ENCODE data around the gene CEP128. TPM values are rescaled to one million over a fixed set of nuclear protein-coding genes. Genes with fewer than 3 reads are reported as not detected.

CEP128 gene
- total RNA-seq, 4 donors from 2014 or later: 13.9 to 18.1 (median 16.0) TPM

DNA sequence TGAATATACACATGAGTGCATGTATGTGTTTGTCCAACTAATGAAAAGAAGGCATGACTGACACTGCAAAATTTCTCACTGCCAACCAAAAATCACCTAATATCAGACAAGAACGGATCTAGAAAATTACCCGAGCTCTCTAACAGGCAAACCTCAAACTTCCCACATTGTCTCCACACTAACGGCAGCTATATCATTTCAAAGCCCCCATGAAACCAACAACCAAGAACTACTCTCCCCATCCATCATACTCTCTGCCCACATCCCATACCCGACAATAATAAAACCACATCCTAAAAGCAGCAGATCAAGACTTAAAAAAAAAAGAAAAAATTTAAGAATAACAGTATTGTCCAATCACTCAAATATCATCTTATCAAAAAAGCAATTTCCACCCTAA, 227.1 kb downstream of the CEP128 start:
- Histone ChIP-seq H3K36me3 (no peaks in the 10 kb centered on the region), H3K27me3 (no peaks in the 10 kb centered on the region), H3K27ac (no peak overlapping the region), H3K9me3 (no peaks in the 10 kb centered on the region), H3K4me1 (no peaks in the 10 kb centered on the region), H3K4me3 (replicated peaks in 1 of 3) (no peak overlapping the region)
- TF ChIP-seq, protein P1, sequence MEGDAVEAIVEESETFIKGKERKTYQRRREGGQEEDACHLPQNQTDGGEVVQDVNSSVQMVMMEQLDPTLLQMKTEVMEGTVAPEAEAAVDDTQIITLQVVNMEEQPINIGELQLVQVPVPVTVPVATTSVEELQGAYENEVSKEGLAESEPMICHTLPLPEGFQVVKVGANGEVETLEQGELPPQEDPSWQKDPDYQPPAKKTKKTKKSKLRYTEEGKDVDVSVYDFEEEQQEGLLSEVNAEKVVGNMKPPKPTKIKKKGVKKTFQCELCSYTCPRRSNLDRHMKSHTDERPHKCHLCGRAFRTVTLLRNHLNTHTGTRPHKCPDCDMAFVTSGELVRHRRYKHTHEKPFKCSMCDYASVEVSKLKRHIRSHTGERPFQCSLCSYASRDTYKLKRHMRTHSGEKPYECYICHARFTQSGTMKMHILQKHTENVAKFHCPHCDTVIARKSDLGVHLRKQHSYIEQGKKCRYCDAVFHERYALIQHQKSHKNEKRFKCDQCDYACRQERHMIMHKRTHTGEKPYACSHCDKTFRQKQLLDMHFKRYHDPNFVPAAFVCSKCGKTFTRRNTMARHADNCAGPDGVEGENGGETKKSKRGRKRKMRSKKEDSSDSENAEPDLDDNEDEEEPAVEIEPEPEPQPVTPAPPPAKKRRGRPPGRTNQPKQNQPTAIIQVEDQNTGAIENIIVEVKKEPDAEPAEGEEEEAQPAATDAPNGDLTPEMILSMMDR (IDR thresholded peaks at IDR 0.05): no peak
- intact Hi-C loops (cut with DNase I): no loop called here
- DNase-seq: no peak
- 80 to 92% methylated on average over 4 of the region's 4 CpGs for WGBS, 2 donors

DNA sequence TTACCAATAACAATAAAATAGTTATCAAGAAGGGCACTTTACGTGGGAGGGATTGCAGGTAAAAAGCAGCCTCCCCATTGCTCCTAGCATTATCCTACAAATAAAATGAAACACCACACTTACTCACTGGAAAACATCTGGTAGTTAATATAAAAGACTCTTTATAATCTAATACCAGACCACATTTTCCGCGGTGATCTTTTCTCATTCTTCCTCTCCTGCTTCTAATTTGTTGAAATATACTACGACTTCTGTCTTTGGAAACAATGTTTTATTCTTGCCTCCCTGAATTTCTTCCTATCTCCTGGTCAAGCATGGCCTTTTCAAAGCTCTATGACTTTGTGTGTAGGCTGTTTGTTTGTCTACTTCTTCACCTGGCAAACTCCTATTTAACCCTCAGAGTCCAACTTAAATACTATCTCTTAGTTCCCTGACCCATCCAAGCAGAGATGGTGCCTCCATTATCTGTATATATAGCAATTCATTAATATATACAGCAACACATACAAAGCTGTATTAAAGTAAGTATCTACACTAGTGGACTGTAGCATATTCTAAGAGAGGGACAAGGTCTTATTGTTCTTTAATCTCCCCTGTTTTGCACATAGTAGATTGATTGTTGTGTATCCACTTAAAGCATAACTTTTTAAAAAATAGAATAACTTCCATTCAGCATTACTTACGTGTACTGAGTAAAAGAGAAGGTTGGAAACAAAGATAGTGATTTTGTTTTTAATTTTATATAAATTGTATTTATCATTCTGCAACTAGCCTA, 228.3 kb downstream of the CEP128 start:
- Histone ChIP-seq H3K27ac (no peak overlapping the region), H3K9me3 (no peaks in the 10 kb centered on the region), H3K4me1 (no peaks in the 10 kb centered on the region), H3K36me3 (no peaks in the 10 kb centered on the region), H3K27me3 (no peaks in the 10 kb centered on the region), H3K4me3 (replicated peaks in 1 of 3) (no peak overlapping the region)
- TF ChIP-seq POLR2A (IDR thresholded peaks at IDR 0.05): no peak
- TF ChIP-seq, protein P1 (IDR thresholded peaks at IDR 0.05): no peak
- WGBS, 2 donors: 96 to 97% methylated on average over 5 of the region's 5 CpGs
- intact Hi-C loops (cut with DNase I): no loop called here
- DNase-seq: no peak

DNA sequence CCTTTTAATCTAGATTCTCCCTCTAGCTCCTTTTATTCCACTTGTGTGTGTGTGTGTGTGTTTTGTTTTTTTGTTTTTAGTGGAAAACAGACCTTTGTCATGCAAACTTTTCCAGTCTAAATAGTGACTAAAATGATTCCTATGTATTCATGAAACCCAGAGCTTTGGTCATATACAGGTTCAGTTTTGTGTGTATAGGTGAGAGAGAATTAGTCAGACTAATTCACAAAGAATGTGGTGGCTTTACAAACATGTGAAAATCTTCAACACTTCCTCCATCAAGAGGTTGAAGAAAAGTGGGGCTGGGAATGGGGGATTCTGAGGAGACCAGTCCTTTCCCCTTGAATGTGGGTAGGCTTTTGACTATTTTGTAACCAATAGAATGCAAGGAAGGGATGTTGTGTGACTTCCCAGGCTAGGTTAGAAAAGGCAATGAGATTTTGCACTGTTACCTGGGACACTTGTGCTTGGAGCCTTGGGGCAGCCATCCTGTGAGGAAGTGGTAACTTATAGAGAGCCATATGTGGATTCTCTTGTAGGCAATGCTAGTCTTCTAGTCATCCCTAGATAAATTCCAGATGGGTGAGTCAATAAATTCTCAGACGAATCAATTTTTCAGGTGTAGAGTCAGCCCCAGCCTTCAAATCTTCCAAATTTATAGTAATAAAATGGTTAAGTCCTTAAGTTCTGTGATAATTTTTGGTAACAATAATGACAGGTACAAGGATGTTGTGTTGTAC, 236.1 kb downstream of the CEP128 start:
- Histone ChIP-seq H3K9me3 (no peaks in the 10 kb centered on the region), H3K27ac (no peak overlapping the region), H3K4me1 (no peaks in the 10 kb centered on the region), H3K4me3 (replicated peaks in 1 of 3) (no peak overlapping the region), H3K36me3 (no peaks in the 10 kb centered on the region), H3K27me3 (no peaks in the 10 kb centered on the region)
- intact Hi-C loops (cut with DNase I): no loop called here
- no peak for TF ChIP-seq POLR2A (IDR thresholded peaks at IDR 0.05)
- TF ChIP-seq, protein P1 (IDR thresholded peaks at IDR 0.05): no peak
- DNase-seq: no peak
- 94 to 96% methylated on average over 1 of the region's 1 CpG for WGBS, 2 donors

DNA sequence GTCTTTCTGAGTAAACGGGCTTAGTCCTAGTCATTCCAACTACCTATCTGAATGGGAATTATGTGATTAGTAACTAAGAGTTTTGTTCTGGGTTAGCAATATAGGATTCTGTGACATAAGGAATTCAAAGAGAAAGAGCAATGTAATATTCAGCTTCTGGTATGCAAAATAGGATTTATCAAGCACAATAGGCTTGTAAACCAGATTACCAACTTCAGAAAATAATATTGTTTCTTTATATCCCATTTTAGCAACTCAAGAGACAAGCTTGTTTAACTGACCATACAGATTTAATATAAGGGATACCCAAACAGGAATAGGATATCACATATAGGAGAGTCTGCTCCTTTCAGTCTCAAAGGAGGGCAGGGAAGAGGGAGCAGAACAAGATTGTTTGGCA, 240.9 kb downstream of the CEP128 start:
- no peaks in the 10 kb centered on the region for H3K9me3 ChIP-seq
- 97 to 98% methylated on average over 1 of the region's 1 CpG for WGBS, 2 donors
- no peaks in the 10 kb centered on the region for H3K27me3 ChIP-seq
- no peaks in the 10 kb centered on the region for H3K4me1 ChIP-seq
- no peak for DNase-seq
- H3K36me3 ChIP-seq: no peaks in the 10 kb centered on the region
- no peak overlapping the region for H3K4me3 ChIP-seq (replicated peaks in 1 of 3)
- no peak overlapping the region for H3K27ac ChIP-seq
- TF ChIP-seq POLR2A (IDR thresholded peaks at IDR 0.05): no peak
- TF ChIP-seq, protein P1 (IDR thresholded peaks at IDR 0.05): no peak
- intact Hi-C loops (cut with DNase I): no loop called here

DNA sequence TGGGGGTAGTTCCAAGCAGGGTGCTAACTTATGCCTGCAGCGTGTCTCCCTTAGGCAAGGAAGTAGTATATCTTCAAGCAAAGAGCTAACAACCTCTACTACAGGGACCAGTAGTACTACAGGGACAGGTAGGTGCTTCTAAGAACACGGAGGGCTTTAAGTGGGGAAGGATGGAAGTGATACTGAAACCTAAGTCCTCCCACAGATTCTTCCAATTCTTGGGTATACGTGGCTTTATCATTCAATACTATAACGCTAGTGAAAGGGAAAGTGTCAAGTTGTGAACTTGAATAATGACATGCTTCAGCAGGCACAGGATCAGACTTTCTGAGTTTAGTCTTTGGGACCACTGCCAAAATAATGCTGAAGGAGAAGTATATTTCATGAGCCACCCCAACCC, 241.7 kb downstream of the CEP128 start:
- DNase-seq: no peak
- no peaks in the 10 kb centered on the region for H3K27me3 ChIP-seq
- H3K4me1 ChIP-seq: no peaks in the 10 kb centered on the region
- no peak overlapping the region for H3K4me3 ChIP-seq (replicated peaks in 1 of 3)
- no peaks in the 10 kb centered on the region for H3K9me3 ChIP-seq
- TF ChIP-seq, protein P1 (IDR thresholded peaks at IDR 0.05): no peak
- no peak for TF ChIP-seq POLR2A (IDR thresholded peaks at IDR 0.05)
- WGBS, 2 donors: 70 to 71% methylated on average over 4 of the region's 4 CpGs
- no peak overlapping the region for H3K27ac ChIP-seq
- H3K36me3 ChIP-seq: no peaks in the 10 kb centered on the region
- intact Hi-C loops (cut with DNase I): no loop called here

Measured in thyroid gland (tissue), 4 donors.